Uterus (tissue), 2 donors: Measurements from ENCODE around the gene BAD.

ENCODE experiments used
- POLR2A ChIP-seq, 2 donors: fragments of 450-650 bp; IDR thresholded peaks; one replicate each; pipeline ENCODE4 v1.6.1; 2016; ENCODE audit warnings: antibody characterized with exemption in 2 of 2, mild to moderate bottlenecking in 1 of 2, moderate library complexity in 1 of 2
- TF ChIP-seq, protein P1 (sequence below), 4 experiments: fragments of 200-600 bp in 2 of 4; fragments of 450-650 bp in 2 of 4; sonication (generic) in 2 of 4; IDR thresholded peaks; one replicate each; pipeline ENCODE4 v1.5.1; 2016 to 2019; ENCODE audit warnings: antibody characterized with exemption in 4 of 4, mild to moderate bottlenecking in 2 of 4, moderate library complexity in 1 of 4

DNA sequence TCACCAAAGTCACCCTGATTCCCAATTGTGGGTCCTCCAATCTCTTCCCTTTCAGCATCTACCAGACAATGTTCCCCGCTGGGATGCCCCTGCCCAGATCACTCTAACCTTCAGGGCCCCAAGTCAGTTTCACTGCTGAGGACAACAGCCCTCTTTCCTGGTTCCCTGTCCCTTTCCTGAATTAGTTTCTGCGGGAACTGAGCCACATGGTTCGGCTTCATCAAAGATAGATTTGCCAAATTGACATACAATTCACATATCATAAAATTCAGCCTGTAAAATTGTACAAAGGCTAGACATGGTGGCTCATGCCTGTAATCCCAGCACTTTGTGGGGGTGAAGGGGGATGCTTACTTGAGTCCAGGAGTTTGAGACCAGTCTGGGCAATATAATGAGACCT, 43.5 kb upstream of the BAD start:
- TF ChIP-seq, protein P1, sequence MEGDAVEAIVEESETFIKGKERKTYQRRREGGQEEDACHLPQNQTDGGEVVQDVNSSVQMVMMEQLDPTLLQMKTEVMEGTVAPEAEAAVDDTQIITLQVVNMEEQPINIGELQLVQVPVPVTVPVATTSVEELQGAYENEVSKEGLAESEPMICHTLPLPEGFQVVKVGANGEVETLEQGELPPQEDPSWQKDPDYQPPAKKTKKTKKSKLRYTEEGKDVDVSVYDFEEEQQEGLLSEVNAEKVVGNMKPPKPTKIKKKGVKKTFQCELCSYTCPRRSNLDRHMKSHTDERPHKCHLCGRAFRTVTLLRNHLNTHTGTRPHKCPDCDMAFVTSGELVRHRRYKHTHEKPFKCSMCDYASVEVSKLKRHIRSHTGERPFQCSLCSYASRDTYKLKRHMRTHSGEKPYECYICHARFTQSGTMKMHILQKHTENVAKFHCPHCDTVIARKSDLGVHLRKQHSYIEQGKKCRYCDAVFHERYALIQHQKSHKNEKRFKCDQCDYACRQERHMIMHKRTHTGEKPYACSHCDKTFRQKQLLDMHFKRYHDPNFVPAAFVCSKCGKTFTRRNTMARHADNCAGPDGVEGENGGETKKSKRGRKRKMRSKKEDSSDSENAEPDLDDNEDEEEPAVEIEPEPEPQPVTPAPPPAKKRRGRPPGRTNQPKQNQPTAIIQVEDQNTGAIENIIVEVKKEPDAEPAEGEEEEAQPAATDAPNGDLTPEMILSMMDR (IDR thresholded peaks at IDR 0.05), result no peak
- no peak for TF ChIP-seq POLR2A (IDR thresholded peaks at IDR 0.05)
